Measurements from ENCODE around the gene SETD4.

The SETD4 gene

GRCh38 chr21:36044056-36044455 lies 16.3 kb downstream of the SETD4 start:
- no peak for DNase-seq (ENCODE audit: low read depth)

- no peak for DNase-seq (ENCODE audit: low read depth)
Measured at GRCh38 chr21:36041910-36042309, 18.4 kb downstream of the SETD4 start.

GRCh38 chr21:36040389-36040788 lies 19.9 kb downstream of the SETD4 start:
- no peak for DNase-seq (ENCODE audit: low read depth)

GRCh38 chr21:36039861-36040260 lies 20.5 kb downstream of the SETD4 start:
- no peak for DNase-seq (ENCODE audit: low read depth)

GRCh38 chr21:36038701-36039497 lies 21.4 kb downstream of the SETD4 start:
- no peak for DNase-seq (ENCODE audit: low read depth)

GRCh38 chr21:36035381-36035791 lies 24.9 kb downstream of the SETD4 start:
- DNase-seq (ENCODE audit: low read depth), result no peak

GRCh38 chr21:36034211-36034913 lies 26.0 kb downstream of the SETD4 start:
- DNase-seq (ENCODE audit: low read depth), result no peak

GRCh38 chr21:36032647-36033406 lies 27.5 kb downstream of the SETD4 start:
- DNase-seq (ENCODE audit: low read depth), result no peak

- DNase-seq (ENCODE audit: low read depth), result no peak
Measured at GRCh38 chr21:36030581-36031189, 29.6 kb downstream of the SETD4 start.

GRCh38 chr21:36029309-36029708 lies 31.0 kb downstream of the SETD4 start:
- no peak for DNase-seq (ENCODE audit: low read depth)

GRCh38 chr21:36028127-36029069 lies 31.9 kb downstream of the SETD4 start:
- peak; percentile 56 for DNase-seq (ENCODE audit: low read depth)

GRCh38 chr21:36027347-36027746 lies 33.0 kb downstream of the SETD4 start:
- no peak for DNase-seq (ENCODE audit: low read depth)

GRCh38 chr21:36024782-36025181 lies 35.5 kb downstream of the SETD4 start:
- no peak for DNase-seq (ENCODE audit: low read depth)

- no peak for DNase-seq (ENCODE audit: low read depth)
Measured at GRCh38 chr21:36023092-36023480, 37.2 kb downstream of the SETD4 start.

GRCh38 chr21:36022427-36023091 lies 37.8 kb downstream of the SETD4 start:
- DNase-seq (ENCODE audit: low read depth), result no peak

- no peak for DNase-seq (ENCODE audit: low read depth)
Measured at GRCh38 chr21:36021251-36021837, 39.0 kb downstream of the SETD4 start.

- DNase-seq (ENCODE audit: low read depth), result no peak
Measured at GRCh38 chr21:36015045-36015444, 45.3 kb downstream of the SETD4 start.

- DNase-seq (ENCODE audit: low read depth), result no peak
Measured at GRCh38 chr21:36010801-36011200, 49.5 kb downstream of the SETD4 start.

GRCh38 chr21:36008505-36008904 lies 51.8 kb downstream of the SETD4 start:
- no peak for DNase-seq (ENCODE audit: low read depth)

GRCh38 chr21:36005879-36006400 lies 54.4 kb downstream of the SETD4 start:
- DNase-seq (ENCODE audit: low read depth), result no peak

All from activated T-cell treated with anti-CD3 and anti-CD28 coated beads for 24 hours (primary cell).